ENCODE results near the gene SPEF1. TPM values are rescaled to one million over a fixed set of nuclear protein-coding genes. Genes with fewer than 3 reads are reported as not detected.

Gene SPEF1
- total and polyA plus RNA-seq, 2 of the 13 experiments (the other 11 are each of a cell fraction or from before 2014, with no cell fraction given) = 0.11 to 0.27 TPM

DNA sequence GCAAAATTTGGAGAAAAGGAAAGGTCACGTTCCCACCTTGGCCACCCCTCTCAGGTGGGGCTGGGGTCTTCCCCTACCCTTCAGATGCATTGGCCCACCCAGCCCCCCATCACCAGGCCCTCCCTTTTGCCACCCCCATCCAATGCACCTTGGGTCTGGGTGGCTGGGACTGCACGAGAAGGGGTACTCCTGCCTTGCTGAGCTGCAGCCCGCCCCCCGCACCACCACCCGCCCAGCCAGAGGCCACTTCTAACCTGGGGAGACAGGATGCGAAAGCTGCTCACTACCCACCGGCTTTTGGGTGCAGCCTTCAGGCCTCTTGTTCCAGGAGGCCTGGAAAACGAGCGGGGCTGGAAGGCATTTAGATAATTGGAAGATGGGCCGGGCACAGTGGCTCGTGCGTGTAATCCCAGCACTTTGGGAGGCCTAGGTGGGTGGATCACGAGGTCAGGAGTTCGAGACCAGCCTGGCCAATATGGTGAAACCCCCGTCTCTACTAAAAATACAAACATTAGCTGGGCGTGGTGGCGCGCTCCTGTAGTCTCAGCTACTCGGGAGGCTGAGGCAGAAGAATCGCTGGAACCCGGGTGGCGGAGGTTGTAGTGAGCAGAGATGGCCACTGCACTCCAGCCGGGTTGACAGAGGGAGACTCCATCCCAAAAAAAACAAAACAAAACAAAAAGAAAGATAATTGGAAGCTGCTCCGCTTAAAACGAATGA lies 13.6 kb upstream of the SPEF1 start:
- BruUV-seq (replicated peaks) = no TSS peak
- no peak for ATAC-seq
- no peaks in the 10 kb centered on the region for H4K20me1 ChIP-seq (ENCODE audit: insufficient read depth, low read length)
- H2AFZ ChIP-seq (ENCODE audit: low read length) = no peak overlapping the region
- H3K36me3 ChIP-seq (replicated peaks in 1 of 2; ENCODE audit: control insufficient read depth in 1 of 2, insufficient read depth in 2 of 2, low read length in 2 of 2) = 0 out of 5 replicates have a peak, but pooled peaks cover 0 to 4% of the 10 kb centered on the region in 2 experiments
- H3K9me3 ChIP-seq (ENCODE audit: low read length) = no peaks in the 10 kb centered on the region
- WGBS (ENCODE audit: low lambda C conversion rate) = 76% methylated on average over 25 of the region's 25 CpGs
- in situ Hi-C loops (cut with HindIII; ENCODE audit: extremely low pct_ligation_motif_present, low pct_unique_long_range_greater_than_20kb) (no loop called here), intact Hi-C loops (cut with micrococcal nuclease; ENCODE audit: unreplicated experiment) (no loop called here)
- H3K79me2 ChIP-seq (ENCODE audit: insufficient read depth, low read length) = peaks cover 20% of the 10 kb centered on the region
- no peaks in the 10 kb centered on the region; a peak in 1 of 5 replicates for H3K27me3 ChIP-seq (ENCODE audit: control insufficient read depth in 1 of 2, insufficient read depth in 2 of 2, low read length in 2 of 2)
- H3K9ac ChIP-seq (ENCODE audit: insufficient read depth, low read depth, low read length) = no peak overlapping the region
- CTCF ChIA-PET (ENCODE audit: low intra/inter-chr PET ratio, low total read pairs) = interaction anchor here (1.4 kb wide), 1 partner anchor 23 kb away, joined by 3 read pairs; no protein-coding TSS in a partner anchor
- POLR2A ChIA-PET = interaction anchor here (1.4 to 3.1 kb wide), 4 partner anchors 8 to 27 kb away, joined by 4 to 31 read pairs (median 8); partner anchors contain the start of genes ADISSP, AP5S1 and CENPB
- DNase-seq (ENCODE audit: low spot score) = no peak
- peaks cover 54% of the 10 kb centered on the region for H3K4me1 ChIP-seq (ENCODE audit: insufficient read depth, low read length)
- no peak overlapping the region for H3K4me3 ChIP-seq (replicated peaks in 1 of 3; ENCODE audit: insufficient read depth in 1 of 3, low read depth in 2 of 3, low read length in 3 of 3)
- no peak for FAIRE-seq
- no peak for TF ChIP-seq ZBTB38 (CRISPR knock-in tag; IDR thresholded peaks at IDR 0.05)
- TF ChIP-seq KDM6A (CRISPR knock-in tag; IDR thresholded peaks at IDR 0.05; ENCODE audit: low read depth) = no peak
- 0 out of 2 replicates have a peak, but pooled peaks have one; percentile 29 for TF ChIP-seq NRL (CRISPR knock-in tag; IDR thresholded peaks at IDR 0.05; ENCODE audit: borderline replicate concordance)
- TF ChIP-seq HNF1B (CRISPR knock-in tag; IDR thresholded peaks at IDR 0.05) = peak; percentile 32; the same call in 1 of the 2 replicates
- TF ChIP-seq TMF1 (CRISPR knock-in tag; IDR thresholded peaks at IDR 0.05; ENCODE audit: low read depth) = no peak
- no peak for TF ChIP-seq CBX5 (CRISPR knock-in tag; IDR thresholded peaks at IDR 0.05; ENCODE audit: borderline replicate concordance)
- 0 out of 2 replicates have a peak, but pooled peaks have one; percentile 35 for TF ChIP-seq NFATC3 (CRISPR knock-in tag; IDR thresholded peaks at IDR 0.05)
- no peak for TF ChIP-seq ZNF878 (CRISPR knock-in tag; IDR thresholded peaks at IDR 0.05)
- TF ChIP-seq, protein P1, sequence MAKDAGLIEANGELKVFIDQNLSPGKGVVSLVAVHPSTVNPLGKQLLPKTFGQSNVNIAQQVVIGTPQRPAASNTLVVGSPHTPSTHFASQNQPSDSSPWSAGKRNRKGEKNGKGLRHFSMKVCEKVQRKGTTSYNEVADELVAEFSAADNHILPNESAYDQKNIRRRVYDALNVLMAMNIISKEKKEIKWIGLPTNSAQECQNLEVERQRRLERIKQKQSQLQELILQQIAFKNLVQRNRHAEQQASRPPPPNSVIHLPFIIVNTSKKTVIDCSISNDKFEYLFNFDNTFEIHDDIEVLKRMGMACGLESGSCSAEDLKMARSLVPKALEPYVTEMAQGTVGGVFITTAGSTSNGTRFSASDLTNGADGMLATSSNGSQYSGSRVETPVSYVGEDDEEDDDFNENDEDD (CRISPR knock-in tag; IDR thresholded peaks at IDR 0.05; ENCODE audit: borderline replicate concordance) = no peak
- TF ChIP-seq PHF21A (CRISPR knock-in tag; IDR thresholded peaks at IDR 0.05) = no peak; the same call in 1 of the 2 replicates
- 0 out of 2 replicates have a peak, but pooled peaks have one; percentile 24 for TF ChIP-seq CHCHD3 (CRISPR knock-in tag; IDR thresholded peaks at IDR 0.05)
- no peak for TF ChIP-seq ISX (CRISPR knock-in tag; conservative IDR thresholded peaks at IDR 0.05)
- TF ChIP-seq HNRNPL (IDR thresholded peaks at IDR 0.05; ENCODE audit: low read depth, low read length) = no peak
- no peak for TF ChIP-seq ATM (IDR thresholded peaks at IDR 0.05; ENCODE audit: borderline replicate concordance)
- 0 out of 2 replicates have a peak, but pooled peaks have one; percentile 79 for TF ChIP-seq ZNF572 (CRISPR knock-in tag; IDR thresholded peaks at IDR 0.05)
- no peak for TF ChIP-seq ZNF235 (CRISPR knock-in tag; IDR thresholded peaks at IDR 0.05; ENCODE audit: borderline replicate concordance)
- peak; percentile 35; the same call in 1 of the 2 replicates for TF ChIP-seq ZNF460 (CRISPR knock-in tag; IDR thresholded peaks at IDR 0.05; ENCODE audit: borderline replicate concordance)
- 0 out of 2 replicates have a peak, but pooled peaks have one; percentile 33 for TF ChIP-seq ZNF44 (CRISPR knock-in tag; IDR thresholded peaks at IDR 0.05)
- H3K4me2 ChIP-seq (ENCODE audit: low read depth, low read length) = peak overlapping the region; percentile 97
- no peak overlapping the region for H3K27ac ChIP-seq (ENCODE audit: extremely low read length, insufficient read depth, low read length)
